ENCODE measurements around the gene H19. TPM values are rescaled to one million over a fixed set of nuclear protein-coding genes. Genes with fewer than 3 reads are reported as not detected.

The H19 gene
- total RNA-seq, 1 donor from 2014 or later: 1,806 TPM

- no peaks in the 10 kb centered on the region for H3K4me1 Mint-ChIP-seq (ENCODE audit: unreplicated experiment)
Measured at GRCh38 chr11:1994121-1994520, 3.5 kb downstream of the H19 start.

DNA sequence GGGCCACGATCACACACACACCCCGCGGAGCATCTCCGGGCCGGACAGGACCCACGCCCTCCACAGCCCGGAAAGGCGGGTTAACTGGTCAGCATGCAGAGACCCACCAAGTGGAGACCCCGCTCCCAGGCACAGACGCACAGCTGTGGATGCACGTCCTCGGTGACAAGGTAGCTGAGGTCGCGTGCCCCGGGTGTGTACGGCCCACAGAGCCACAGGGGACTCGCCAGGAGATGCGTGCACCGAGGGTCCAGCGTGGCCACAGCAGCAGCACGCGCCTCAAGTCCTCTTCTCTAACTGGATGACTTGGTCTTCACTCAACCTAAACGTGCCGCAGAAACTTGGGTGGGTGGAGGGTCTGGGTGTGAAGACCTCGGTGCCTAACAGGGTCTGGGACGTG is 5.5 kb downstream of the H19 start:
- Mint-ChIP-seq H3K4me3 (ENCODE audit: unreplicated experiment) (no peak overlapping the region), H3K27ac (ENCODE audit: unreplicated experiment) (no peak overlapping the region), H3K36me3 (ENCODE audit: unreplicated experiment) (no peaks in the 10 kb centered on the region), H3K9me3 (ENCODE audit: unreplicated experiment) (no peaks in the 10 kb centered on the region), H3K27me3 (ENCODE audit: unreplicated experiment) (no peaks in the 10 kb centered on the region), H3K4me1 (ENCODE audit: unreplicated experiment) (no peaks in the 10 kb centered on the region)
- no peak for DNase-seq (ENCODE audit: extremely low spot score, unreplicated experiment)
- TF ChIP-seq, protein P1, sequence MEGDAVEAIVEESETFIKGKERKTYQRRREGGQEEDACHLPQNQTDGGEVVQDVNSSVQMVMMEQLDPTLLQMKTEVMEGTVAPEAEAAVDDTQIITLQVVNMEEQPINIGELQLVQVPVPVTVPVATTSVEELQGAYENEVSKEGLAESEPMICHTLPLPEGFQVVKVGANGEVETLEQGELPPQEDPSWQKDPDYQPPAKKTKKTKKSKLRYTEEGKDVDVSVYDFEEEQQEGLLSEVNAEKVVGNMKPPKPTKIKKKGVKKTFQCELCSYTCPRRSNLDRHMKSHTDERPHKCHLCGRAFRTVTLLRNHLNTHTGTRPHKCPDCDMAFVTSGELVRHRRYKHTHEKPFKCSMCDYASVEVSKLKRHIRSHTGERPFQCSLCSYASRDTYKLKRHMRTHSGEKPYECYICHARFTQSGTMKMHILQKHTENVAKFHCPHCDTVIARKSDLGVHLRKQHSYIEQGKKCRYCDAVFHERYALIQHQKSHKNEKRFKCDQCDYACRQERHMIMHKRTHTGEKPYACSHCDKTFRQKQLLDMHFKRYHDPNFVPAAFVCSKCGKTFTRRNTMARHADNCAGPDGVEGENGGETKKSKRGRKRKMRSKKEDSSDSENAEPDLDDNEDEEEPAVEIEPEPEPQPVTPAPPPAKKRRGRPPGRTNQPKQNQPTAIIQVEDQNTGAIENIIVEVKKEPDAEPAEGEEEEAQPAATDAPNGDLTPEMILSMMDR (IDR thresholded peaks at IDR 0.05): no peak

More at GRCh38 chr11:1994121-1994520, 3.5 kb downstream of the H19 start:
- Mint-ChIP-seq H3K36me3 (ENCODE audit: unreplicated experiment) (no peaks in the 10 kb centered on the region), H3K27me3 (ENCODE audit: unreplicated experiment) (no peaks in the 10 kb centered on the region), H3K4me3 (ENCODE audit: unreplicated experiment) (no peak overlapping the region), H3K9me3 (ENCODE audit: unreplicated experiment) (no peaks in the 10 kb centered on the region), H3K27ac (ENCODE audit: unreplicated experiment) (no peak overlapping the region)
- no peak for DNase-seq (ENCODE audit: extremely low spot score, unreplicated experiment)
- TF ChIP-seq, protein P1 (IDR thresholded peaks at IDR 0.05): no peak

GRCh38 chr11:1990872-1991578 is 6.6 kb downstream of the H19 start:
- no peaks in the 10 kb centered on the region for H3K27me3 Mint-ChIP-seq (ENCODE audit: unreplicated experiment)
- TF ChIP-seq, protein P1 (IDR thresholded peaks at IDR 0.05): no peak
- H3K27ac Mint-ChIP-seq (ENCODE audit: unreplicated experiment): no peak overlapping the region
- H3K4me3 Mint-ChIP-seq (ENCODE audit: unreplicated experiment): no peak overlapping the region
- no peaks in the 10 kb centered on the region for H3K36me3 Mint-ChIP-seq (ENCODE audit: unreplicated experiment)
- H3K4me1 Mint-ChIP-seq (ENCODE audit: unreplicated experiment): no peaks in the 10 kb centered on the region
- DNase-seq (ENCODE audit: extremely low spot score, unreplicated experiment): no peak
- no peaks in the 10 kb centered on the region for H3K9me3 Mint-ChIP-seq (ENCODE audit: unreplicated experiment)

DNA sequence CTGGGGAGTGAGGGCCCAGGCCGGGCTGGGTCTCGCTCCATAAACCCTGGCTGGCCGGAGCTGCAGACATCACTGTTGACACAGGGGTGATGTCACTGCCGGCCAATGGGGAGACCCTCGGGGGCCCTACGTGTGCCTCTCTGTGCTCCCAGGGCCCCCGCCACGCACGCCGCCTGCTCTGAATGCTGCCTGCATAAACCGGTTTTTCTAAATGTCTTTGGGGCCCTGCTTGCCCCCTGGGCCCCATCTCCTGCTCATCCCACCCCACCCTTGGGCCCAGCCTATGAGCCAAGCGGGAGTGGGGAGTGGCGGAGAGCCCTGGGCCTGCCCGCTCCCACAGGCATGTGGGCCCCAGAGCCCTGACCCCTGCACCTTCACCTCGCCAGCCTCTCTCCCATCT is 7.7 kb downstream of the H19 start:
- TF ChIP-seq, protein P1 (IDR thresholded peaks at IDR 0.05): no peak
- H3K27me3 Mint-ChIP-seq (ENCODE audit: unreplicated experiment): no peaks in the 10 kb centered on the region
- no peak overlapping the region for H3K4me3 Mint-ChIP-seq (ENCODE audit: unreplicated experiment)
- no peaks in the 10 kb centered on the region for H3K36me3 Mint-ChIP-seq (ENCODE audit: unreplicated experiment)
- H3K27ac Mint-ChIP-seq (ENCODE audit: unreplicated experiment): no peak overlapping the region
- no peaks in the 10 kb centered on the region for H3K9me3 Mint-ChIP-seq (ENCODE audit: unreplicated experiment)
- no peak for DNase-seq (ENCODE audit: extremely low spot score, unreplicated experiment)
- no peaks in the 10 kb centered on the region for H3K4me1 Mint-ChIP-seq (ENCODE audit: unreplicated experiment)

DNA sequence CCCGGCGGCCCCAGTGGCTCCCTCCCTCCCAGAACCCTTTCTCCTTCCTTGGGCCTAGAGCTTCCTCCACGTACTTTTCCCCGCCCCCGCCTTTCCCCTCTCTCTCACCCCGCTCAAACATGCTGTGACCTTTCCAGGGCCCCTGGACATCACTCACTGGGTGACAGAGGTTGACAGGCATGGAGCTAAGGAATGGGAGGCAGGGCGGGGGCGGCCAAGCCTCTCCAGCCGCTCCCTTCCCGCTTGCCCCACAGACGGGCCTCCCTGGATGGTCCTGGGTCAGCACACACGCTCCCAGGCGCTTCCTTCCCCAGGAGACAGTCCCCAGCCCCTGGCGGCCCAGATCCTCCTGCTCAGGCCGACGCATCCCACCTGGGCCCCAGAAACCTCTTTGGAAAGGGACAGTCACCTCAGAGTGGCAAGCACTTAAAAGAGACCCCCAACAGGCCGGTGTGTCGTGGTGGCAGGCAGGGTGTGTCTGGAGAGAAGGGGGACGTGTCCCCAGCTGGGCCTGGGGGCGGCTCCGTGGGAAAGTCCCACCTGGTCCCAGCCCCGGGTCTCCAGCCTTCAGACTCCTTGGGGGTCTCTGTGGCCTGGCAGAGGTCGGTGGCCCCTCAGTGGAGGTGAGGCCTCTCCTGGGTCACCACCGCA is 8.8 kb downstream of the H19 start:
- Mint-ChIP-seq H3K36me3 (ENCODE audit: unreplicated experiment) (no peaks in the 10 kb centered on the region), H3K4me1 (ENCODE audit: unreplicated experiment) (no peaks in the 10 kb centered on the region), H3K9me3 (ENCODE audit: unreplicated experiment) (no peaks in the 10 kb centered on the region), H3K27me3 (ENCODE audit: unreplicated experiment) (no peaks in the 10 kb centered on the region), H3K4me3 (ENCODE audit: unreplicated experiment) (no peak overlapping the region), H3K27ac (ENCODE audit: unreplicated experiment) (no peak overlapping the region)
- no peak for DNase-seq (ENCODE audit: extremely low spot score, unreplicated experiment)
- TF ChIP-seq, protein P1 (IDR thresholded peaks at IDR 0.05): no peak

Measured in osteocyte (in vitro differentiated cells).